Osteoblast (primary cell): ENCODE results near the gene CHRNA4. TPM values are rescaled to one million over a fixed set of nuclear protein-coding genes. Genes with fewer than 3 reads are reported as not detected.

Source experiments
- DNase-seq: peaks from one replicate; pipeline ENCODE4 v3.0.0; 2011; ENCODE audit warnings: low spot score, mixed read lengths; ENCODE audit not compliant: insufficient read length; ENCODE audit errors: missing footprints
- H2AFZ ChIP-seq: 2 replicates; pipeline ENCODE4 v1.6.0; 2011; ENCODE audit warnings: mild to moderate bottlenecking, low read length
- H3K27ac ChIP-seq: 2 replicates; pipeline ENCODE4 v1.5.1; 2011; ENCODE audit warnings: mild to moderate bottlenecking, low read depth, low read length, moderate library complexity
- H3K27me3 ChIP-seq: 2 replicates; pipeline ENCODE4 v1.6.0; 2012; ENCODE audit warnings: mild to moderate bottlenecking, control low read depth, inconsistent platforms, low read length, moderate library complexity; ENCODE audit not compliant: insufficient read depth
- H3K36me3 ChIP-seq: 2 replicates; pipeline ENCODE4 v1.5.1; 2011; ENCODE audit warnings: mild to moderate bottlenecking, low read length, control low read depth, moderate library complexity; ENCODE audit not compliant: insufficient read depth
- H3K4me1 ChIP-seq: 2 replicates; pipeline ENCODE4 v1.5.1; 2011; ENCODE audit warnings: mild to moderate bottlenecking, low read length, control low read depth, moderate library complexity; ENCODE audit not compliant: insufficient read depth
- H3K4me2 ChIP-seq: 2 replicates; pipeline ENCODE4 v1.6.0; 2011; ENCODE audit warnings: mild to moderate bottlenecking, low read length; ENCODE audit not compliant: insufficient read depth
- H3K4me3 ChIP-seq: fragments of 200-600 bp; sonication (generic); 3 replicates; pipeline ENCODE4 v1.5.1; 2012; ENCODE audit warnings: mild to moderate bottlenecking, low read length, inconsistent platforms; ENCODE audit not compliant: insufficient read depth
- H3K79me2 ChIP-seq: 2 replicates; pipeline ENCODE4 v1.6.0; 2012; ENCODE audit warnings: mild to moderate bottlenecking, low read length, control low read depth, inconsistent platforms; ENCODE audit not compliant: insufficient read depth
- H3K9me3 ChIP-seq: 2 replicates; pipeline ENCODE4 v1.5.1; 2011; ENCODE audit warnings: low read depth, low read length, control low read depth
- H4K20me1 ChIP-seq: 2 replicates; pipeline ENCODE4 v1.6.0; 2012; ENCODE audit warnings: mild to moderate bottlenecking, low read length, control low read depth; ENCODE audit not compliant: insufficient read depth
- total RNA-seq: library from RNA; depleted of rRNA; stranded (reverse); fragments of >200 nt; gene quantifications from 2 replicates; pipeline ENCODE4 v1.2.3, GENCODE V29; 2012
- TF ChIP-seq, protein P1 (sequence below): IDR thresholded peaks from 2 replicates; pipeline ENCODE4 v1.5.1; 2011; ENCODE audit warnings: mild to moderate bottlenecking, low read depth, low read length, moderate library complexity; ENCODE audit errors: extremely low read depth

CHRNA4 gene
- total RNA-seq, 1 donor, result not detected

DNA sequence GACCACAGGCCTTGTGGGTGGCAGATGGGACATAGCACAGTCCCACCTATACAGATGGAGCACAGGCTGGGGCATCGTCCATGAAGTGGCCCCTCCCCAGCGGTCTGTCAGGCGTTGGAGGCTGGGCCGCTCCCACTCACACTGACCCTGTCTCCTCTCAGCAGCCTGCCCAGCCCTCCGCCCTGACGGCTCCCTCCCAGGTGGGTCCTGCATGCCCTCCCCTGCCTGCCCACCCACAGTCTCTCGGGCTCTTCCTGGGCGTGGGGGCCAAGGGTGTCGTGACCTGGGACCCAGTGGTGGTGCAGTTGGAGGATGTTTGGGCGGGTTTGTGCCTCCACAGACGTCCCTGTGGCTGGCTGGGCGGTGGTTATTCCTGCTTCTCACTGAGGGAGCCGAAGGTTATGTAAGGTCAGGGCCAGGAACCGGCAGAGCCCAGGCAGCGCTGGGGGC lies 45.9 kb downstream of the CHRNA4 start:
- TF ChIP-seq, protein P1, sequence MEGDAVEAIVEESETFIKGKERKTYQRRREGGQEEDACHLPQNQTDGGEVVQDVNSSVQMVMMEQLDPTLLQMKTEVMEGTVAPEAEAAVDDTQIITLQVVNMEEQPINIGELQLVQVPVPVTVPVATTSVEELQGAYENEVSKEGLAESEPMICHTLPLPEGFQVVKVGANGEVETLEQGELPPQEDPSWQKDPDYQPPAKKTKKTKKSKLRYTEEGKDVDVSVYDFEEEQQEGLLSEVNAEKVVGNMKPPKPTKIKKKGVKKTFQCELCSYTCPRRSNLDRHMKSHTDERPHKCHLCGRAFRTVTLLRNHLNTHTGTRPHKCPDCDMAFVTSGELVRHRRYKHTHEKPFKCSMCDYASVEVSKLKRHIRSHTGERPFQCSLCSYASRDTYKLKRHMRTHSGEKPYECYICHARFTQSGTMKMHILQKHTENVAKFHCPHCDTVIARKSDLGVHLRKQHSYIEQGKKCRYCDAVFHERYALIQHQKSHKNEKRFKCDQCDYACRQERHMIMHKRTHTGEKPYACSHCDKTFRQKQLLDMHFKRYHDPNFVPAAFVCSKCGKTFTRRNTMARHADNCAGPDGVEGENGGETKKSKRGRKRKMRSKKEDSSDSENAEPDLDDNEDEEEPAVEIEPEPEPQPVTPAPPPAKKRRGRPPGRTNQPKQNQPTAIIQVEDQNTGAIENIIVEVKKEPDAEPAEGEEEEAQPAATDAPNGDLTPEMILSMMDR, result no peak

DNA sequence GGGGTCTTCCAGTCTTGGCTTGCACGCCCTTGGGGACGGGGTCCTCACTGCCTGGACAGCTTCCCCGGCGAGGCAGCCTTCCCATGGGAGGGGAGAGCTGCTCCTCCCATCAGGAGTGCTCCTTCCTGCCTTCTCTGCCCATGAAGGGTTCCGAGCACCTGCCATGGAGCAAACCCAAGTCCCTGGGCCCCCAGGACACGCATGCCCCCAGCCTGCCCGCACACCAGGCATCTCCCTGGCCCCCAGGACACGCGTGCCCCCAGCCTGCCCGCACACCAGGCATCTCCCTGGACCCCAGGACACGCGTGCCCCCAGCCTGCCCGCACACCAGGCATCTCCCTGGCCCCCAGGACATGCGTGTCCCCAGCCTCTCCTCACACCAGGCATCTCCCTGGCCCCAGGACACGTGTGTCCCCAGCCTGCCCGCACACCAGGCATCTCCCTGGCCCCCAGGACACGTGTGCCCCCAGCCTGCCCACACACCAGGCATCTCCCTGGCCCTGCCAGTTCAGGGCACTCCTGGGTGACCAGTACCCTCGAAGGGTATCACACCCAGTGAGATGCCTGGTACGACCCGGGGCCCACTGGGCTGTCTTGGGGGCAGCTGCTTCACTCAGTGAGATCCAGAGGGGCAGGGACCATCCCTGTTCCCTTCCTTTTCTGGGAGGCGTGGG lies 46.4 kb downstream of the CHRNA4 start:
- Histone ChIP-seq H3K4me1 (no peaks in the 10 kb centered on the region), H3K4me2 (no peak overlapping the region), H3K79me2 (no peaks in the 10 kb centered on the region), H3K27ac (no peak overlapping the region), H2AFZ (no peak overlapping the region), H3K4me3 (no peak overlapping the region), H4K20me1 (no peaks in the 10 kb centered on the region), H3K27me3 (no peaks in the 10 kb centered on the region), H3K36me3 (no peaks in the 10 kb centered on the region), H3K9me3 (no peaks in the 10 kb centered on the region)
- peak; percentile 93 for DNase-seq
- TF ChIP-seq, protein P1, result no peak

More for the DNA sequence above, 45.9 kb downstream of the CHRNA4 start:
- H3K79me2 ChIP-seq, result no peaks in the 10 kb centered on the region
- H3K27me3 ChIP-seq, result no peaks in the 10 kb centered on the region
- H4K20me1 ChIP-seq, result no peaks in the 10 kb centered on the region
- no peak overlapping the region for H2AFZ ChIP-seq
- H3K4me1 ChIP-seq, result no peaks in the 10 kb centered on the region
- H3K27ac ChIP-seq, result no peak overlapping the region
- no peak overlapping the region for H3K4me3 ChIP-seq
- no peaks in the 10 kb centered on the region for H3K9me3 ChIP-seq
- no peak for DNase-seq
- no peak overlapping the region for H3K4me2 ChIP-seq
- H3K36me3 ChIP-seq, result no peaks in the 10 kb centered on the region

DNA sequence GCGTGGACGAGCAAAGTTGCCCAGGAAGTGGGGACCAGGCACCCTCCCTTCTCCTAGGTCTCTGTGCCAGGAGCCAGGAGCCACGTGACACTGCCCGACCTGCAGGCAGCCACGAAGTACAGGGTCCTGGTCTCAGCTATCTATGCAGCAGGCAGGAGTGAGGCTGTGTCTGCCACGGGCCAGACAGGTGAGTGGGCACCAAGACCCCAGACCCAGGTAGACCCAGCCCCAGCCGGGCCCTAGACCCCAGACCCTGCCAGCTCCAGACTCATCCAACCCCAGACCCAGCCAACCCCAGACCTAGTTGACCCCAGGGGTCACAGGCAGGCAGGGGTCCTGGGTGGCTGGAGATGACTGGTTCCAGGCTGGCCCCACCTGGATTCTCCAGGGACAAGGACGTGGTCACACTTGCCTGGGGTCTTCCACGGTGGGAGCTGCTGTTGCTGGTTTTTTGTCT lies 47.1 kb downstream of the CHRNA4 start:
- H3K27ac ChIP-seq, result no peak overlapping the region
- H3K27me3 ChIP-seq, result no peaks in the 10 kb centered on the region
- no peaks in the 10 kb centered on the region for H3K36me3 ChIP-seq
- H2AFZ ChIP-seq, result no peak overlapping the region
- H3K9me3 ChIP-seq, result no peaks in the 10 kb centered on the region
- no peak overlapping the region for H3K4me3 ChIP-seq
- TF ChIP-seq, protein P1, result no peak
- no peaks in the 10 kb centered on the region for H3K79me2 ChIP-seq
- no peak overlapping the region for H3K4me2 ChIP-seq
- no peaks in the 10 kb centered on the region for H3K4me1 ChIP-seq
- no peak for DNase-seq
- peaks cover 4% of the 10 kb centered on the region for H4K20me1 ChIP-seq

DNA sequence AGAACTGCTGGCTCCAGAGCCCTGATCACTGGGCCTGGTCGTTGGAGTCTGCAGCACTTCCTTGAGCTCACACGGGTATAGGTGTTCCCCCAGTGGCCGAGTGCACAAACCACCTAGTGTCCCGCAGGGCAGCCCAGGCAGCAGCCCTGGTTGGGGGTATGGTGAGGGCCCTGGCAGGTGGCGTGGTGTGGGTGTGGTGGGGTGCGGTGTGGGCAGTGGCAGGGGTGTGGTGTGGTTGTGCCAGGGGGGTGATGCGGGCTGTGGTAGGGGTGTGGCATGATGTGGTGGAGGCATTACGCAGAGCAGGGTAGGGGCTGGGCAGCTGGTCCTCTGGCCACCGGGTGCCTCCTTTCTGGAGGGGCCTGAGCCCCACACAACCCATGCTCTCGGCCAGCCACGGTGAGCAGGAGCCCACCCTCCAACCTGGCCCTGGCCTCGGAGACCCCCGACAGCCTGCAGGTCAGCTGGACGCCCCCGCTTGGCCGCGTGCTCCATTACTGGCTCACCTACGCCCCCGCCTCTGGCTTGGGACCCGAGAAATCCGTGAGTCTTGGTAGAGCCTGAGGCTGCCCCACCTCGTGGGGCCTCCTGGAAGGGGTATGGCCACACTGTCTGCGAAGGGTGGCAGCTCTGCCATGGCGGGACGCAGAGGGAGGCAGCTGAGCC lies 47.7 kb downstream of the CHRNA4 start:
- Histone ChIP-seq H3K79me2 (no peaks in the 10 kb centered on the region), H3K27ac (no peak overlapping the region), H3K4me1 (no peaks in the 10 kb centered on the region), H3K4me3 (no peak overlapping the region), H3K36me3 (no peaks in the 10 kb centered on the region), H4K20me1 (peaks cover 5% of the 10 kb centered on the region), H3K4me2 (no peak overlapping the region), H3K27me3 (no peaks in the 10 kb centered on the region), H2AFZ (no peak overlapping the region), H3K9me3 (no peaks in the 10 kb centered on the region)
- TF ChIP-seq, protein P1, result no peak
- peak; percentile 86 for DNase-seq
